ENCODE results near the gene CAV2. TPM values are rescaled to one million over a fixed set of nuclear protein-coding genes. Genes with fewer than 3 reads are reported as not detected.

CAV2 gene
- total and polyA plus RNA-seq, 2 donors (not counting 1 experiment from before 2014, with no cell fraction given), result 119 to 288 TPM

- Histone ChIP-seq H3K4me2 (ENCODE audit: extremely low read depth, insufficient read depth, low read length) (no peak overlapping the region), H3K36me3 (ENCODE audit: control insufficient read depth, insufficient read depth, low read length) (no peaks in the 10 kb centered on the region), H3K9me3 (ENCODE audit: control insufficient read depth, insufficient read depth, low read depth, low read length) (no peaks in the 10 kb centered on the region), H3K4me3 (replicated peaks in 1 of 4; ENCODE audit: control extremely low read depth in 1 of 4, insufficient read depth in 1 of 4, low read depth in 3 of 4, low read length in 4 of 4) (no peak overlapping the region), H4K20me1 (ENCODE audit: control insufficient read depth, extremely low read depth, insufficient read depth, low read length) (no peaks in the 10 kb centered on the region), H3K4me1 (ENCODE audit: control insufficient read depth, extremely low read depth, insufficient read depth, low read length) (no peaks in the 10 kb centered on the region), H3K9ac (ENCODE audit: insufficient read depth, low read length) (no peak overlapping the region), H3K27me3 (ENCODE audit: control insufficient read depth, insufficient read depth, low read length) (no peaks in the 10 kb centered on the region), H3K79me2 (ENCODE audit: control insufficient read depth, insufficient read depth, low read length) (no peaks in the 10 kb centered on the region), H2AFZ (ENCODE audit: low read length) (no peak overlapping the region), H3K27ac (ENCODE audit: insufficient read depth, low read length) (no peak overlapping the region)
- no peak for DNase-seq (ENCODE audit: low read depth in 2 of 2)
- TF ChIP-seq EZH2 (IDR thresholded peaks at IDR 0.05; ENCODE audit: low read length, missing control alignments) (no peak), CTCF (conservative IDR thresholded peaks at IDR 0.05 in 1 of 2, IDR thresholded peaks at IDR 0.05 in 1 of 2; ENCODE audit: low read depth in 1 of 2, low read length in 2 of 2) (no peak)
Measured at GRCh38 chr7:116487907-116488521, 11.5 kb upstream of the CAV2 start.

- TF ChIP-seq CTCF (conservative IDR thresholded peaks at IDR 0.05 in 1 of 2, IDR thresholded peaks at IDR 0.05 in 1 of 2; ENCODE audit: low read depth in 1 of 2, low read length in 2 of 2), result no peak
- TF ChIP-seq EZH2 (IDR thresholded peaks at IDR 0.05; ENCODE audit: low read length, missing control alignments), result no peak
- no peak overlapping the region for H3K9ac ChIP-seq (ENCODE audit: insufficient read depth, low read length)
- H2AFZ ChIP-seq (ENCODE audit: low read length), result no peak overlapping the region
- H3K27ac ChIP-seq (ENCODE audit: insufficient read depth, low read length), result no peak overlapping the region
- no peaks in the 10 kb centered on the region for H3K79me2 ChIP-seq (ENCODE audit: control insufficient read depth, insufficient read depth, low read length)
- no peaks in the 10 kb centered on the region for H3K27me3 ChIP-seq (ENCODE audit: control insufficient read depth, insufficient read depth, low read length)
- no peaks in the 10 kb centered on the region for H3K36me3 ChIP-seq (ENCODE audit: control insufficient read depth, insufficient read depth, low read length)
- no peak for DNase-seq (ENCODE audit: low read depth in 2 of 2)
- H4K20me1 ChIP-seq (ENCODE audit: control insufficient read depth, extremely low read depth, insufficient read depth, low read length), result no peaks in the 10 kb centered on the region
- H3K9me3 ChIP-seq (ENCODE audit: control insufficient read depth, insufficient read depth, low read depth, low read length), result no peaks in the 10 kb centered on the region
- no peak overlapping the region for H3K4me3 ChIP-seq (replicated peaks in 1 of 4; ENCODE audit: control extremely low read depth in 1 of 4, insufficient read depth in 1 of 4, low read depth in 3 of 4, low read length in 4 of 4)
- no peaks in the 10 kb centered on the region for H3K4me1 ChIP-seq (ENCODE audit: control insufficient read depth, extremely low read depth, insufficient read depth, low read length)
- no peak overlapping the region for H3K4me2 ChIP-seq (ENCODE audit: extremely low read depth, insufficient read depth, low read length)
Measured at GRCh38 chr7:116490351-116490750, 9.2 kb upstream of the CAV2 start.

- TF ChIP-seq CTCF (conservative IDR thresholded peaks at IDR 0.05 in 1 of 2, IDR thresholded peaks at IDR 0.05 in 1 of 2; ENCODE audit: low read depth in 1 of 2, low read length in 2 of 2) (no peak), EZH2 (IDR thresholded peaks at IDR 0.05; ENCODE audit: low read length, missing control alignments) (no peak)
- H3K27ac ChIP-seq (ENCODE audit: insufficient read depth, low read length), result no peak overlapping the region
- no peak for DNase-seq (ENCODE audit: low read depth in 2 of 2)
- no peaks in the 10 kb centered on the region for H3K27me3 ChIP-seq (ENCODE audit: control insufficient read depth, insufficient read depth, low read length)
- H2AFZ ChIP-seq (ENCODE audit: low read length), result no peak overlapping the region
- H3K9ac ChIP-seq (ENCODE audit: insufficient read depth, low read length), result no peak overlapping the region
- no peaks in the 10 kb centered on the region for H4K20me1 ChIP-seq (ENCODE audit: control insufficient read depth, extremely low read depth, insufficient read depth, low read length)
- no peaks in the 10 kb centered on the region for H3K4me1 ChIP-seq (ENCODE audit: control insufficient read depth, extremely low read depth, insufficient read depth, low read length)
- H3K79me2 ChIP-seq (ENCODE audit: control insufficient read depth, insufficient read depth, low read length), result no peaks in the 10 kb centered on the region
- no peaks in the 10 kb centered on the region for H3K36me3 ChIP-seq (ENCODE audit: control insufficient read depth, insufficient read depth, low read length)
- H3K4me2 ChIP-seq (ENCODE audit: extremely low read depth, insufficient read depth, low read length), result no peak overlapping the region
- H3K4me3 ChIP-seq (replicated peaks in 1 of 4; ENCODE audit: control extremely low read depth in 1 of 4, insufficient read depth in 1 of 4, low read depth in 3 of 4, low read length in 4 of 4), result no peak overlapping the region
- H3K9me3 ChIP-seq (ENCODE audit: control insufficient read depth, insufficient read depth, low read depth, low read length), result no peaks in the 10 kb centered on the region
Measured at GRCh38 chr7:116491887-116492653, 7.5 kb upstream of the CAV2 start.
